Femur (tissue), 1 donor: ENCODE results near the gene CDH7.

Experiments
- DNase-seq: peaks from one replicate; pipeline ENCODE4 v3.0.0-alpha.2; 2017

Gene CDH7

GRCh38 chr18:65769652-65770051, 18.8 kb downstream of the CDH7 start:
- no peak for DNase-seq

DNA sequence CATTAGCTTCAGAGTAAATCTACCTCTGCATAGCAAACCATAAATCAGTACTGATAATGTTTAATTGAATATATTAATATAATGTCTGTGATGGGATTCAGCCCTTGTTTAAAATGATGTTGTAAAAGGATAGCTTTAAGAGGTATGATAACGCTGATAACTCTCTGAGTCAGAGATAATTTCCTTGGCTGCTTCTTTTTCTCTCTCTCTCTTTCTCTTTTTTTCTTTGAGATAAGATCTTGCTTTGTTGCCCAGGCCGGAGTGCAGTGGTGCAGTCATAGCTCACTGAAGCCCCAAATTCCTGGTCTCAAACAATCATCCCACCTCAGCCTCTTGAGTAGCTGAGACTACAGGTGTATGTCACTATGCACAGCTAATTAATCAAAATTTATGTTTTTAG, 35.7 kb downstream of the CDH7 start:
- DNase-seq, result no peak

DNA sequence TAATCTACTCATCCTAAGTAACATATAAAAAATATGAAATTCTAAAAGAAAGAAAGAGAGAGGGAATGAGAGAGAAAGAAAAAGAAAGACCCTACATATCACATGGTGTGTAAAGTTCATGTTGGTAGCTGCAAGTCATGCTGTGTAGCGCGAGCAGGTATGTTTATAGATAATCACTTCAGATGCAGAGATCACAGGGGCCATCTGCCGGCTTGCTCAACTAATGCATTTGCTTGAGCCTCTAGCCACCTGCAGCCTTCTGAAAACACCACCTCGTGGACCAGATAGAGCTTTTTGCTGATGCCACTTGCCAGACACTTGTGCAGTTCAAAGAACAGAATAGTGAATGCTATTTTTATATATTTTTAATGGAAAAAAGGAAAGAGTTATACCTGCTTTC, 37.6 kb downstream of the CDH7 start:
- DNase-seq, result no peak

DNA sequence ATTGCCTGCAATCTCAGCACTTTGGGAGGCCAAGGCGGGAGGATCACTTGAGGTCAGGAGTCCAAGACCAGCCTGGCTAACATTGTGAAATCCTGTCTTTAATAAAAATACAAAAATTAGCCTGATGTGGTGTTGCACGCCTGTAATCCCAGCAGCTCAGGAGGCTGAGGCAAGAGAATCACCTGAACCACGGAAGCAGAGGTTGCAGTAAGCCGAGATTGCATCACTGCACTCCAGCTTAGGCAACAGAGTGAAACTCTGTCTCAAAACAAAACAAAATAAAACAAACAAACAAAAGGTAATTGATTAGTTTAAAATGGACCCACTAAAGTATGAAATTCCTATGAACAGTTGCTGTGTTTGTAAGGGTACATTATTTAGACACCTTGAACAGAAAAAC, 39.8 kb downstream of the CDH7 start:
- no peak for DNase-seq

DNA sequence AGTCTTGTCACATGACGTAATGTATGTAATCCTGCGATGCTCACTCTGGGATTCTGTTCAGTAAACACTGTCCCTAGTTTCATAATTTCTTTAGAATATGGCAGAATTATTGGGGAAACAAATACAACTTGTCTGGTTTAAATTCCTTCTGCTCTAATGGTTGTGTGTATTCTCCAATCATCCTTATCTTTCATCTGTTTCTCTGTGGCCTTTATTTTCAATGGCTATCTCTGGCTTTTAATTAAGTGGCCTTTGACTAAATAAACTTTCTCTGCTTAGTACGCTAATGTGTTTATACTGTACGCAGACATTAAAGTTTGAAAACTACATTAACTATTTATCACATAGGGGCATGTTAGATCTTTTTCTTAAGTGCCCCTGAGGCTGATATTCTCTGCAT, 40.9 kb downstream of the CDH7 start:
- no peak for DNase-seq

- DNase-seq, result no peak
Observed at GRCh38 chr18:65792456-65793074, 41.8 kb downstream of the CDH7 start.

- DNase-seq, result no peak
Observed at GRCh38 chr18:65808759-65809158, 57.9 kb downstream of the CDH7 start.

- no peak for DNase-seq
Observed at GRCh38 chr18:65811307-65811706, 60.5 kb downstream of the CDH7 start.

DNA sequence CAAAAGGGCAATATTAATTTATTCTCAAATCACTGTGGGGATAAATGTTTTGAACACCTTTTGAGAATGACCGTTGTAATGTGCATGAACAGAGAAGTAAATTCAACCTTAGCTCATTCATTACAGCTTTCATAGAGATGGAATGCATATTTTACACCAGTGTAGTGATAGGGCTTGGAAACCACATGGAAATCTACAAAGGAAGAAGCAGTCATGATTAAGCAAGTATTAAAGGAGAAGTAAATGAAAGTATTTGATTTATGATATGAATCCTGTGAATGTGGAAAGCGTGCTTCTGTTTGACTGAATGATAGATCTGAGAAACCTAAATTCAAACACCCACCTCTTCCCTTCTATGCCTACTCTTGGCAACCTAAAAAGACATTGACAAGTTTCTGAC, 64.7 kb downstream of the CDH7 start:
- DNase-seq, result no peak

DNA sequence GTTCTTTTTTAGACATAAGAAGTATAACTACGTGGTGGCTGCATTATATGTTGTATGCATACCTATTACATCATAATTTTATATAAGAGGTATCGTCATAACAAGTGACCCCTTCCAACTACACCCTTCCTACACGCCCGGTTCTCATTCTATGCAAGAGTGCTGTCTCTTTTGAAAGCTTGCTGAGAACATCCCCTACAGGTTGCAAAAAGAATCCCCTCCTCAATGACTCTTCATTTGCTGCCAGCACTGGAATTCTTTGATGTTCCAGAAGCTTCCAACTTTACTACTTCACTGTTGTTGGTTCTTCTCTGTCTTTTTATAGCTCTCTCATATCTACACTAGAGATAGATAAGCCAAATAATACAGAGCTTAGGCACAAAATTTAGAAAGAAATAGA, 66.4 kb downstream of the CDH7 start:
- DNase-seq, result no peak

DNA sequence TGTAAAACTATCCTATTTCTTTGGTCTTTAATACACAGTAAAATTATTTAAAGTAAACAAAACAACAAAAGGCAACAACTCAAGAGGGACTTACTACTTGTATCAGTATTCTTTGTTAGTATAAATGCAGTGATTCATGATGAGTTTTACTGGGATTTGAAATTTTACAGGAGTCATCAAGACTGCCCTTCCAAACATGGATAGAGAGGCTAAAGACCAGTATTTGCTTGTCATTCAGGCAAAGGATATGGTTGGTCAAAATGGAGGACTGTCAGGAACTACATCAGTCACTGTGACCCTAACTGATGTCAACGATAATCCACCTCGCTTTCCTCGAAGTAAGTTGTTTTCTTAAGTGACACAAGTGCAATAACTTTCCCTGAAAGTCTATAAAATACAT, 71.1 kb downstream of the CDH7 start:
- no peak for DNase-seq

DNA sequence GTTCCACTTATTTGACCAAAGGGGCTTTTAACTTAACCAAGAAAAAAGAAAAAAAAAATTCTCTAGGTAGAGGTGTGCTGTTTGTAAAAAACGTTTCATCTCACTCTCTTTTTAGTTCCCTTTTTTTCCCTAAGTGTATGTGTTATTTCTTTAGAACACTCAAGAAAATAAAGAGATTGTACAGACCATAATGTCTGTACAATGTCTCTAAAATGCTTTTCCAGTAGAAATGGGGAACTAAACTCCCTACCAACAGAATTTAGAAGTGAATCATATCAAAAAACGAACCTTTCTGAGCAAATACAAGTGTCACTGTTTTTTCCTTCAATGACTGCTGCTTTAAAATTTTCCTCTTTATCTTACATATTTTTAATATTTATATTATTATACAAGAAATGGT, 72.0 kb downstream of the CDH7 start:
- DNase-seq, result no peak

GRCh38 chr18:65827444-65827843, 76.6 kb downstream of the CDH7 start:
- DNase-seq, result no peak

GRCh38 chr18:65835881-65836280, 85.1 kb downstream of the CDH7 start:
- DNase-seq, result no peak

- no peak for DNase-seq
Observed at GRCh38 chr18:65846107-65846506, 95.3 kb downstream of the CDH7 start.

GRCh38 chr18:65852273-65852672, 101.5 kb downstream of the CDH7 start:
- DNase-seq, result no peak

GRCh38 chr18:65859075-65859474, 108.3 kb downstream of the CDH7 start:
- no peak for DNase-seq

DNA sequence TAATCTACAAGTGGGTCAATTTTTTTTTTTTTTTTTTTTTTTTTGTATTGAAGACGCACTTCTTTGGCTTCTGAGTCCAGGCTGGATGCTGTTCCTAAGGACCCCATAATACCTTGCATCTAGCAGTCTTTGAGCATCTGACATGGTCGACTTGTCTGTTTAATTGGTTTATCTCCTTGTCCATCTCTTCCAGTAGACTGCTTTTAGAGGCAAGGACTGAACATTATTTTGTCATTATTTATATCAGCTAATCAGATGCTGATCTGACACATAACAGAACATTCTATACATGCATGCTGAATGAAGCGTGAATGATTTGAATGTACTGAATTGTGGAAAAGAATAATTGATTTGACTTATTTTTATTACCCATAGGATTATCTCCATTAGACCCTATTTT, 118.7 kb downstream of the CDH7 start:
- DNase-seq, result no peak

DNA sequence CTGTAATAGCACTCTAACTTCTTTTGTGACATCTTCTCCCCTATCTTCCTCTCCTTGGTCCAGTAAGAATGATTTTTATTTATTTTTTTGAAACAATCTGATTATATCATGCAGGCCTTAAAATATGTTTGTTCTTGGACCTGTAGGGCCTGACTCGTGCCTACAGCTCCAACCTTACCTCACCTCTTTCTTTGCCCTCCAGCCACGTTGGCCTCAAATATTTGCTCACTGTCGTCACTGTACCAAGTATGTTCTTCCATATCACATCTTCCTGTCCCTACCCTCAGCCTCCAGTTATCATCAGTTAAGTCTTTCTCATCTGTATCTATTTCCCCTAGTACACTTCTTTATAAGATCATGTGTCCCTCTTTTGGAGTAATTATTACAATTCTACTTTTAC, 125.5 kb downstream of the CDH7 start:
- DNase-seq, result no peak

DNA sequence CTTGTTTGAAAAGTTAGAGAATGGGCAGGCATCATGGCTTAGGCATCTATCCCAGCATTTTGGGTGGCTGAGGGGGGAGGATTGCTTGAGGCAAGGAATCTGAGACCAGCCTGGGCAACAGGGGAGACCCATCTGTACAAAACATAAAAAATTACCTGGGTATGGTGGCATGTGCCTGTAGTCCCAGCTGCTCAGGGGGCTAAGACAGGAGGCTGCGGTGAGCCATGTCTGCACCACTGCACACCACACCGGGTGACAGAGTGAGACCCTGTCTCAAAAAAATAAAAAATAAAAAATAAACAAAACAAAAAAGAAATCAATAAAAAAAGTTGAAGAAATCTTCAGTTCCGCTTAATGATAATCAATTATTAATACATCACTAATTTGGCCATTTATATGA, 146.5 kb downstream of the CDH7 start:
- no peak for DNase-seq

DNA sequence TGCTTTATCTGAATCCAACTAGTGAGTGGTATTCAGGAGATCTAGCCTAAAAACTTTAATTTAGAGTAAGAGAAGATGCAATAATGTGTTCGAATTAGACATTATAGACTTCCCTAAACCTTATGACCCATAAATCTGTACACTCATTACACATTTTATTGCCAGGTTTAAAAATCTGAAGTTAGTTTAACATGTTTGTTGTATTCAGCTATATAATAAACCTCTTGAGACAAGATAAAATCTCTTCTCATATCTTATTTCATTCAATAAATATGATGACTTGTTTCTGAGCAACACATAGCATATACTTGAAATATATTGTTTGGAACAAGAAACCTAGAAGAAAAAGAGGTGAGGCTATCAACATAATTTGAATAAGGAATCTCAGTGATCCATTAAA, 150.7 kb downstream of the CDH7 start:
- DNase-seq, result no peak

DNA sequence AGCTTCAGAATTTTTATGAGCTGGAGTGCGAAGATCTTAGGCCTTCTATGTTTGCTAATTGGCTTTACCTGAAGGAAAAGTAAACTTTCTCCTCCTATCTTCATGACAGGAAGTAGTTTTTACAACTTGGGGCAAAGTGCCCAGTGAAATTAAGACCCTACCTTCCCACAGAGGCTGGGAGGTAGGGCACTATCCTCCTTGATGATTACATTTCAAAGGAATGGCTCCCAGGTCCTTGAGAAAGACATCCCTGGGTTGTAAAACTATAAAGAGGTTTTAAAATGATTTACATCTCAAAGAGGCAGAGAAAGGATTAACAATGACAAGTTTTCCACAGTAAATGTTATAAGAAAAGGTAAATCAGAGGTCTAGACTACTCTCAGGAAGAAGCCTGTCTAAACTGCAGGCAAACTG, 155.8 kb downstream of the CDH7 start:
- no peak for DNase-seq

GRCh38 chr18:65907281-65907680, 156.5 kb downstream of the CDH7 start:
- DNase-seq, result no peak

DNA sequence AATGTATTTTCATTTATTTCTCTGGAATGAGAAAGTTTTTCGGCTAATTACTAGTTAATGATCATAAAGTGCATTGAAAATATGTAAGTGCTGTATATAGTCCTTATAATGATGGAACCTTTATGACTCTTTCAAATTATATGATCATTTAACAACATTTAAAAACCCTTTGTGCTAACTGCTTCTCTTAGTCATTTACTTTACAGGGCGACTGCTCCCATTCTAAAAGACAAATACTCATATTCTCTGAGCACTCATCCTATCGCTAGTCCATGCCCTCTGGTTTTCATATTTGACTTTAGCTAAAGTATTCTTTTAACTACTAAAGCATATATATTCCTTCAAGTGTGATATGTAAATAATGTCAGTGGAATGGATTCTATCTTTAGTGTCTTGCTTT, 168.2 kb downstream of the CDH7 start:
- no peak for DNase-seq

- DNase-seq, result no peak
Observed at GRCh38 chr18:65919663-65920062, 168.9 kb downstream of the CDH7 start.

DNA sequence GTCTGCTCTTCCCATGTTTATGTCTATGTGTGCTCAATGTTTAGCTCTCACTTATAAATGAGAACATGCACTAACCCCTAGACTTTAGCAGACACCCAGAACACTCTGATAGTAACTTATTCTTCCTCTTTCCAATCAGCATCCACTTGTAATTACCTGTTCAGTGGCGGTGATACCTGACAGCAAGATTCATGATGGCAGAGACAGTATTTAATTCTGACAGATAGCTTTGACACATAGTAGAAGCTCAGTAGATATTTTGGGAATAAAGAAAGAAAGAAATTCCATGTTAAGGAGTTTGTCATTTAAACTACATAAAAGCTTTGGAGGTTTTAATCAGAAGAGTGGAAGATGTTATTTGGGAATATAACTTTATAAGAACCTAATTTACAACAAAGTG, 171.3 kb downstream of the CDH7 start:
- DNase-seq, result no peak
